Measurements from ENCODE around the gene FBXO7. TPM values are rescaled to one million over a fixed set of nuclear protein-coding genes. Genes with fewer than 3 reads are reported as not detected.
A peak's percentile ranks its signal among the peaks of the same experiment; 100 is the strongest.

The FBXO7 gene
- total and polyA plus RNA-seq, 4 donors, result 106 to 117 (median 108) TPM

DNA sequence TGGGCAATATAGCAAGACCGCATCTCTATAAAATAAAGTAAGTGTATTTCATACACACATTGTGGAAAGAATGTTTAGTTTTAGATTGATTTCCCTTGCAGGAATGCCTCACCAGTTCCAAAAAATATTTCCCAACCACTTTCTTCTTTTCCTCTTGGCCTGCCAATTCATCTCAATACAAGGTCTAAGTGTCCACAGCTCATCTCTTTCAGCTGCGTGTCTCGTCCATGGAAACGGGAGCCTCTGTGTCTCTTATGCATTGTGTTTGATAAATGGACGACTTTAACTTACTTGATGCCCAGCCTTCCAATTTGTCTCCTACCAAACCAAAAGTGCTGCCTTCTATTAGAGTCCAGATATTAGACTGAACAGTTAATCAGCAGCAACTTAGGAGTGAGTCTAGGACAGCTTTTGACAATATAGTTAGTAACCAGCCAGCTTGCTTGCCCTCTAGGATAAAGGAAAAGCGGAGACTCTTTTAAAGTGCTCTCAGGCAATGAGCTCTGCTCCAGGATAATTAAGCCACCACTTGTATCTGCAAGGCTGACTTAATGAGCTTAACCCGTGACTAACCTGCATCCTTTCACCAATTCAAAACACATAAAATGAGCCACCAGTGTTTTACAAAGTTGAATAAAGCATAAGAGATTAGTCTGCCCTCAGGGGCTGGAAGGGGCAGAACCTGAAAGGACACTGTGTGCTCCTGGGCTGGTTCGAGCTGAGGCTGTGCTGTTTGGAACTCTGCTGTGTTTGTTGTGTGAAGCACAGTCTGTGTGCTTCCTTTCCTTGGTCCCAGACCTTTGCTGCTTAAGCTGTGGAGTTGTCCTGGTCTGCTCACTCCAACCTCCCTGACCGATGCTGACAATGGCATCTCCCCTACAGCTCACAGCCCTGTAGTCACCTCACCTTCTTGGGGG is 27.5 kb downstream of the FBXO7 start:
- Histone ChIP-seq H3K4me3 (ENCODE audit: low read depth, low read length) (no peak overlapping the region), H3K9me3 (ENCODE audit: control insufficient read depth, insufficient read depth, low read length) (no peaks in the 10 kb centered on the region), H3K27ac (ENCODE audit: low read depth, low read length) (no peak overlapping the region), H3K27me3 (ENCODE audit: control insufficient read depth, insufficient read depth, low read length) (no peaks in the 10 kb centered on the region), H3K36me3 (ENCODE audit: control insufficient read depth, insufficient read depth, low read length) (peaks cover 9% of the 10 kb centered on the region), H3K4me1 (ENCODE audit: control insufficient read depth, insufficient read depth, low read length) (peaks cover 15% of the 10 kb centered on the region)
- peak in 2 of 6 donors; percentile 16 to 59 for DNase-seq (ENCODE audit: low read depth in 4 of 6, low spot score in 6 of 6)
- WGBS (ENCODE audit: insufficient coverage), result 8% methylated on average over 3 of the region's 9 CpGs

DNA sequence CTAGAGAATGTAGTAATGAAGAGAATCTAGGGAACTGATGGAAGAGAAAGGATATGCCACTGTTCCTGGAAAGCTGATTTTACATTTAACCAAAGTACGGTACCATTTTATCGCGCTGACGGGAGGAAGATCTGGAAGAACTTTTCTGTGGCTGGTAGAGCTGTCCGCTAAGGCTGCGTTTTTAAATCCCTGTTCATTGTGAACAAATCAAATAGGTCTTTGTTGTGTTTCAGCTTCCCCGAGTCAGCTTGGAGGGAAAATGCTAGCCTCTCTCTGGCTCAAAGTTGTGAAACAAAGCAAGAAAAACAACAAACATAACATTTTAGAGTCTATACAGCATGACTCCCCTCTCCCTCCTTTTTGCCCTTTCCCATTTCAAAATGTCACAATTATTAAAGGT is 34.4 kb downstream of the FBXO7 start:
- 35% methylated on average over 3 of the region's 7 CpGs for WGBS (ENCODE audit: insufficient coverage)
- Histone ChIP-seq H3K27ac (ENCODE audit: low read depth, low read length) (no peak overlapping the region), H3K27me3 (ENCODE audit: control insufficient read depth, insufficient read depth, low read length) (no peaks in the 10 kb centered on the region), H3K4me1 (ENCODE audit: control insufficient read depth, insufficient read depth, low read length) (no peaks in the 10 kb centered on the region), H3K4me3 (ENCODE audit: low read depth, low read length) (no peak overlapping the region), H3K36me3 (ENCODE audit: control insufficient read depth, insufficient read depth, low read length) (no peaks in the 10 kb centered on the region), H3K9me3 (ENCODE audit: control insufficient read depth, insufficient read depth, low read length) (no peaks in the 10 kb centered on the region)
- DNase-seq (ENCODE audit: low read depth in 4 of 6, low spot score in 6 of 6), result no peak

DNA sequence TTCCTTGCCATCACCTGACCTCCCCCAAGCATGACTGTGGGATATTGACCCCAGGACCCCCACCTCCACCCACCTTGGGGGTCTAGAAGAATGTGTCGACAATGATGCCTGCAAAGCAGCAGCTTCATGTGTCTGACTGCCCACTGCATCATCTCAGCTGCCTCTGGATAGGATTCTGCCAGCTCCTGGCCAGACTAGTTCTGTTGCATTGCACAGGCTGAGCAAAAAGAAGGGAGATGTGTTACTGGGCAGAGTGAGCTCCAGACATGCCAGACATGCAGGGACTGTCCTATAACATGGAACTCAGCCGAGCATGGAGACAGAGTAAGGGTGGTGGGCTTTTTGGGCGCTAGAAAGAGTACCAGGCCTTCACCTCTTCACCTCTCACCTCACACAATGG is 36.7 kb downstream of the FBXO7 start:
- Histone ChIP-seq H3K27me3 (ENCODE audit: control insufficient read depth, insufficient read depth, low read length) (no peaks in the 10 kb centered on the region), H3K36me3 (ENCODE audit: control insufficient read depth, insufficient read depth, low read length) (peaks cover 3% of the 10 kb centered on the region), H3K9me3 (ENCODE audit: control insufficient read depth, insufficient read depth, low read length) (no peaks in the 10 kb centered on the region), H3K4me1 (ENCODE audit: control insufficient read depth, insufficient read depth, low read length) (no peaks in the 10 kb centered on the region), H3K27ac (ENCODE audit: low read depth, low read length) (no peak overlapping the region), H3K4me3 (ENCODE audit: low read depth, low read length) (no peak overlapping the region)
- DNase-seq (ENCODE audit: low read depth in 4 of 6, low spot score in 6 of 6), result no peak
- whole genome bisulfite sequencing (ENCODE audit: insufficient coverage), result 80% methylated on average over 1 of the region's 3 CpGs

- H3K27ac ChIP-seq (ENCODE audit: low read depth, low read length), result no peak overlapping the region
- H3K36me3 ChIP-seq (ENCODE audit: control insufficient read depth, insufficient read depth, low read length), result peaks cover 3% of the 10 kb centered on the region
- no peak overlapping the region for H3K4me3 ChIP-seq (ENCODE audit: low read depth, low read length)
- no peaks in the 10 kb centered on the region for H3K27me3 ChIP-seq (ENCODE audit: control insufficient read depth, insufficient read depth, low read length)
- no peaks in the 10 kb centered on the region for H3K4me1 ChIP-seq (ENCODE audit: control insufficient read depth, insufficient read depth, low read length)
- no peak for DNase-seq (ENCODE audit: low read depth in 4 of 6, low spot score in 6 of 6)
- WGBS (ENCODE audit: insufficient coverage), result 100% methylated on average over 1 of the region's 2 CpGs
- H3K9me3 ChIP-seq (ENCODE audit: control insufficient read depth, insufficient read depth, low read length), result no peaks in the 10 kb centered on the region
Observed at GRCh38 chr22:32511776-32512175, 37.2 kb downstream of the FBXO7 start.

GRCh38 chr22:32512267-32512982 is 37.8 kb downstream of the FBXO7 start:
- no peaks in the 10 kb centered on the region for H3K4me1 ChIP-seq (ENCODE audit: control insufficient read depth, insufficient read depth, low read length)
- DNase-seq (ENCODE audit: low read depth in 4 of 6, low spot score in 6 of 6), result no peak
- 79% methylated on average over 5 of the region's 8 CpGs for WGBS (ENCODE audit: insufficient coverage)
- no peak overlapping the region for H3K27ac ChIP-seq (ENCODE audit: low read depth, low read length)
- no peaks in the 10 kb centered on the region for H3K9me3 ChIP-seq (ENCODE audit: control insufficient read depth, insufficient read depth, low read length)
- no peak overlapping the region for H3K4me3 ChIP-seq (ENCODE audit: low read depth, low read length)
- H3K36me3 ChIP-seq (ENCODE audit: control insufficient read depth, insufficient read depth, low read length), result peaks cover 3% of the 10 kb centered on the region
- no peaks in the 10 kb centered on the region for H3K27me3 ChIP-seq (ENCODE audit: control insufficient read depth, insufficient read depth, low read length)

- Histone ChIP-seq H3K36me3 (ENCODE audit: control insufficient read depth, insufficient read depth, low read length) (peaks cover 10% of the 10 kb centered on the region), H3K4me1 (ENCODE audit: control insufficient read depth, insufficient read depth, low read length) (no peaks in the 10 kb centered on the region), H3K4me3 (ENCODE audit: low read depth, low read length) (no peak overlapping the region), H3K9me3 (ENCODE audit: control insufficient read depth, insufficient read depth, low read length) (peaks cover 2% of the 10 kb centered on the region), H3K27ac (ENCODE audit: low read depth, low read length) (no peak overlapping the region), H3K27me3 (ENCODE audit: control insufficient read depth, insufficient read depth, low read length) (no peaks in the 10 kb centered on the region)
- 100% methylated on average over 1 of the region's 2 CpGs for WGBS (ENCODE audit: insufficient coverage)
- no peak for DNase-seq (ENCODE audit: low read depth in 4 of 6, low spot score in 6 of 6)
Observed at GRCh38 chr22:32515084-32515483, 40.5 kb downstream of the FBXO7 start.

- H3K4me1 ChIP-seq (ENCODE audit: control insufficient read depth, insufficient read depth, low read length), result no peaks in the 10 kb centered on the region
- WGBS (ENCODE audit: insufficient coverage), result no CpG with 5 or more reads among the region's 3 CpGs
- no peak overlapping the region for H3K27ac ChIP-seq (ENCODE audit: low read depth, low read length)
- H3K9me3 ChIP-seq (ENCODE audit: control insufficient read depth, insufficient read depth, low read length), result peaks cover 2% of the 10 kb centered on the region
- H3K27me3 ChIP-seq (ENCODE audit: control insufficient read depth, insufficient read depth, low read length), result no peaks in the 10 kb centered on the region
- peaks cover 10% of the 10 kb centered on the region for H3K36me3 ChIP-seq (ENCODE audit: control insufficient read depth, insufficient read depth, low read length)
- no peak overlapping the region for H3K4me3 ChIP-seq (ENCODE audit: low read depth, low read length)
- no peak for DNase-seq (ENCODE audit: low read depth in 4 of 6, low spot score in 6 of 6)
Observed at GRCh38 chr22:32517488-32517887, 42.9 kb downstream of the FBXO7 start.

DNA sequence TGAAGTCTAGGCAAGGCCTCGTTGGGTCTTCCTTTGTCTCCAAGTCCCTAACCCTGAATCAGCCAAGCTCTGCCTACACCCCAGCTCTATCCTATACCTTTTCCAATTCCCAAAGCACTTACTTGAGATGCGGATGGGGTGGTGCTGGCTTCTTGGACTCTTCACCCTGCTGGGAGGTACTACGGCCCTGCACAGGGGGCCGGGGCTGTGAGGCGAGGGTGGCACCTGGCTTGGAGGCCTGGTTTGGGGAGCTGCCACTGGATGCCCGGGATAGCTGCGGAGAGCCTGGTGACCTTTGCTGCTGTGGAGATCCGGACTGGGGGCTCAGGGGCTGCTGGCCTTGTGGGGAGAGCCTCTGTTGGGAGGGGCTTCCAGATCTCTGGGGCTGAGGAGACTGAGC is 43.3 kb downstream of the FBXO7 start:
- Histone ChIP-seq H3K4me1 (ENCODE audit: control insufficient read depth, insufficient read depth, low read length) (no peaks in the 10 kb centered on the region), H3K27me3 (ENCODE audit: control insufficient read depth, insufficient read depth, low read length) (no peaks in the 10 kb centered on the region), H3K36me3 (ENCODE audit: control insufficient read depth, insufficient read depth, low read length) (peaks cover 10% of the 10 kb centered on the region), H3K4me3 (ENCODE audit: low read depth, low read length) (no peak overlapping the region), H3K27ac (ENCODE audit: low read depth, low read length) (no peak overlapping the region), H3K9me3 (ENCODE audit: control insufficient read depth, insufficient read depth, low read length) (peaks cover 2% of the 10 kb centered on the region)
- DNase-seq (ENCODE audit: low read depth in 4 of 6, low spot score in 6 of 6), result no peak
- WGBS (ENCODE audit: insufficient coverage), result 90% methylated on average over 5 of the region's 8 CpGs

GRCh38 chr22:32518381-32518780 is 43.8 kb downstream of the FBXO7 start:
- Histone ChIP-seq H3K36me3 (ENCODE audit: control insufficient read depth, insufficient read depth, low read length) (peaks cover 10% of the 10 kb centered on the region), H3K4me3 (ENCODE audit: low read depth, low read length) (no peak overlapping the region), H3K27me3 (ENCODE audit: control insufficient read depth, insufficient read depth, low read length) (no peaks in the 10 kb centered on the region), H3K4me1 (ENCODE audit: control insufficient read depth, insufficient read depth, low read length) (no peaks in the 10 kb centered on the region), H3K27ac (ENCODE audit: low read depth, low read length) (no peak overlapping the region), H3K9me3 (ENCODE audit: control insufficient read depth, insufficient read depth, low read length) (peaks cover 2% of the 10 kb centered on the region)
- no peak for DNase-seq (ENCODE audit: low read depth in 4 of 6, low spot score in 6 of 6)
- WGBS (ENCODE audit: insufficient coverage), result no CpG with 5 or more reads among the region's 1 CpG
